Transverse colon (tissue), 3 donors: ENCODE measurements around the gene RPS6KA2.

ENCODE experiments used
- POLR2A ChIP-seq: fragments of 450-650 bp; IDR thresholded peaks from one replicate; pipeline ENCODE4 v1.6.1; 2016; ENCODE audit warnings: antibody characterized with exemption, mild to moderate bottlenecking, moderate library complexity
- TF ChIP-seq, protein P1 (sequence below), 5 experiments: fragments of 200-600 bp in 3 of 5; fragments of 450-650 bp in 2 of 5; sonication (generic) in 3 of 5; IDR thresholded peaks; 1 replicate in 2 of 5; 2 replicates in 3 of 5; pipeline ENCODE4 v1.5.1; 2016 to 2017; ENCODE audit warnings: antibody characterized with exemption in 5 of 5, inconsistent platforms in 3 of 5, mild to moderate bottlenecking in 2 of 5, moderate library complexity in 1 of 5

DNA sequence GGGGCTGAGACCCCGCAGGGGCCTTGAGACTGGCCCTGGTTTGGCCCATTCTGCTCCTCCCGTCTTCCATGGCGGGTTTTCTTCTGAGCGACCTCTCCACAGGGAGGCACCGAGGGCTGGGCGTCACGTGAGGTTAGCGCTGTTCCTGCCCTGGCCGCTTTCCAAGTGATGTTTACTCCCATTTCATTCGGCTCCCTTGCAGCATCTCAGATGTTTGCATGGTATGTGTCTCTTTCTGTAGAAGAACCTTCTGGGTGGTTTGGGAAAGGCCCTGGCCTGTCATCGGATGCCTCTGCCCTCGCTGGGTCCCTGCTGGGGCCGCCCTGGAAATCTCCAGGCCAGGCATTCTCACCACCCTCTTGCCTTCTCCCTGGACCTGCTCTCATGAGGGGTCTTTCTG is 57.8 kb downstream of the RPS6KA2 start:
- TF ChIP-seq, protein P1, sequence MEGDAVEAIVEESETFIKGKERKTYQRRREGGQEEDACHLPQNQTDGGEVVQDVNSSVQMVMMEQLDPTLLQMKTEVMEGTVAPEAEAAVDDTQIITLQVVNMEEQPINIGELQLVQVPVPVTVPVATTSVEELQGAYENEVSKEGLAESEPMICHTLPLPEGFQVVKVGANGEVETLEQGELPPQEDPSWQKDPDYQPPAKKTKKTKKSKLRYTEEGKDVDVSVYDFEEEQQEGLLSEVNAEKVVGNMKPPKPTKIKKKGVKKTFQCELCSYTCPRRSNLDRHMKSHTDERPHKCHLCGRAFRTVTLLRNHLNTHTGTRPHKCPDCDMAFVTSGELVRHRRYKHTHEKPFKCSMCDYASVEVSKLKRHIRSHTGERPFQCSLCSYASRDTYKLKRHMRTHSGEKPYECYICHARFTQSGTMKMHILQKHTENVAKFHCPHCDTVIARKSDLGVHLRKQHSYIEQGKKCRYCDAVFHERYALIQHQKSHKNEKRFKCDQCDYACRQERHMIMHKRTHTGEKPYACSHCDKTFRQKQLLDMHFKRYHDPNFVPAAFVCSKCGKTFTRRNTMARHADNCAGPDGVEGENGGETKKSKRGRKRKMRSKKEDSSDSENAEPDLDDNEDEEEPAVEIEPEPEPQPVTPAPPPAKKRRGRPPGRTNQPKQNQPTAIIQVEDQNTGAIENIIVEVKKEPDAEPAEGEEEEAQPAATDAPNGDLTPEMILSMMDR (IDR thresholded peaks at IDR 0.05): no peak
- no peak for TF ChIP-seq POLR2A
